GM12878 (cell line): ENCODE measurements around the gene RHBDF2.

Experiments
- BCL3 ChIP-seq: IDR thresholded peaks from 2 replicates; pipeline ENCODE4 v1.6.1; 2011; ENCODE audit warnings: borderline replicate concordance, low read depth, mild to moderate bottlenecking, moderate library complexity, low read length; ENCODE audit not compliant: insufficient read depth, poor library complexity, severe bottlenecking
- CEBPB ChIP-seq, 2 experiments: fragments of 150-350 bp in 1 of 2; IDR thresholded peaks; 2 replicates each; pipeline ENCODE4 v1.6.1; 2012 to 2014; ENCODE audit warnings: low read depth in 2 of 2, low read length in 2 of 2, borderline replicate concordance in 1 of 2, inconsistent platforms in 1 of 2
- MLLT1 ChIP-seq: fragments of 450-650 bp; IDR thresholded peaks from 2 replicates; pipeline ENCODE4 v1.6.1; 2016; ENCODE audit warnings: mild to moderate bottlenecking
- MYC ChIP-seq: IDR thresholded peaks from 2 replicates; pipeline ENCODE4 v1.6.1; 2011; ENCODE audit warnings: mild to moderate bottlenecking, low read length, moderate library complexity, inconsistent platforms; ENCODE audit not compliant: insufficient read depth, insufficient replicate concordance, insufficient read length, severe bottlenecking
- NRF1 ChIP-seq: conservative IDR thresholded peaks from 2 replicates; pipeline ENCODE4 v1.6.1; 2011; ENCODE audit warnings: mild to moderate bottlenecking, low read depth, low read length, improper control_type of control experiment
- POLR2AphosphoS5 ChIP-seq: IDR thresholded peaks from 2 replicates; pipeline ENCODE4 v1.6.1; 2011; ENCODE audit warnings: mild to moderate bottlenecking, low read length, inconsistent platforms
- SRF ChIP-seq, 2 experiments: IDR thresholded peaks; 2 replicates each; pipeline ENCODE4 v1.6.1; 2011; ENCODE audit warnings: low read depth in 2 of 2, low read length in 2 of 2, mild to moderate bottlenecking in 1 of 2, moderate library complexity in 1 of 2
- ZNF274 ChIP-seq: IDR thresholded peaks from one replicate; pipeline ENCODE4 v1.8.0; 2011; ENCODE audit not compliant: insufficient read length, insufficient read depth

GRCh38 chr17:76495663-76496400, 5.4 kb downstream of the RHBDF2 start:
- TF ChIP-seq CEBPB (IDR thresholded peaks at IDR 0.05; ENCODE audit: borderline replicate concordance in 1 of 2, low read depth in 2 of 2, low read length in 2 of 2) (no peak), MYC (no peak), SRF (IDR thresholded peaks at IDR 0.05; ENCODE audit: low read depth in 2 of 2, low read length in 2 of 2) (no peak), MLLT1 (no peak), POLR2AphosphoS5 (no peak), BCL3 (no peak), NRF1 (no peak), ZNF274 (no peak)
